NCI-H187 (cell line): ENCODE measurements around the gene GRP.

Experiments used
- DNase-seq, 2 experiments: peaks; one replicate each; lab custom pipeline; 2025; lab: John Stamatoyannopoulos, UW

The GRP gene

DNA sequence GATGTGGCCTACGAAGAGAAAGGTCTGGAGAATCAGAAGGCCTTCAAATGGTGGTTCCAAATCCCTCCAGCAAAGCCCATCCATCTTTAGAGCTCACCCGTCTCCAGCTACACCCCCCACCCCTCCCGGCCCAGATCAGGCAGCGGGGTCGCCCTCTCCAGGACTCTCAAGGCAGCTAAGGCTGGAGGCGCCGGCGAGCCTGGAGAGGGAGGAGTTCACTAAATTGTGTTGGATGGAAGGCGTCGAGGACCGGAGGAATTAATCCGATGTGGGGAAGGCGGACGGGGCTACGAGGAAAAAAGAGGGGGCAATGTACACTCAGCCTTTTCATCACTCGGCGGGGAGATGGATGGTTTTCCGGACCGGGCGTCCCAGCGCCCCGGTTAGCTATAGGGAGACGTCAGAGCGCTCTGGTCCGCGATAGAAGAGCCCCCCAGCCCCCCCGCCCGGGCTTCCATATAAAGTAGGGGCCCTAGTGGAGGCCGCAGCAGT is at the start of gene GRP:
Gene GRP, plus strand, starts transcription at position 487 of the 492 bp plus-strand sequence. CDS start 108 bp downstream, outside the sequence.
- DNase-seq = no peak

DNA sequence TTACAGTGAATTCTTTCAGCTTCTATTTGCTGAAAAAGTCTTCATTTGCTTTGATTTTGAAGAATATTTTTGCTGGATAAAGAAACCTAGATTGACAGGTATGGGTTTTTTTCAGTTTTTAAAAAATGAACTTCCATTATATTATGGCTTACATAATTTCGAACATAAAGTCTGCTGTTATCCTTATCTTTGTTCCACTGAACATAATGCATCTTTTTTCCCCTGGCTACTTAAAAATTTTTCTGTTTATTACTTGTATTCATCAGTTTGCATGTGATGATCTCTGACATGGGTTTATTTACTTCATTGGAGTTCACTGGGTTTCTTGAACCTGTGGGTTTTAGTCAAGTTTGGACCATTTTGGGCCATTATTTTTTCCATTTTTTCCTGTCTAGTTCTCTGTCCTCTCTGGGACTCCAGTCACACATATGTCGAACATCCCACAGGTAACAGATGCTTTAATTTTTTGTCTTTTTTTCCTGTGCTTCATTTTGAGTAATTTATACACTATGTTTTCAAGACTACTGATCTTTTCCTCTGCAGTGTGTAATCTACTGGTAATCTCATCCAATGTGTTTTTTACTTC is 47.2 kb upstream of the GRP start:
- DNase-seq = no peak

DNA sequence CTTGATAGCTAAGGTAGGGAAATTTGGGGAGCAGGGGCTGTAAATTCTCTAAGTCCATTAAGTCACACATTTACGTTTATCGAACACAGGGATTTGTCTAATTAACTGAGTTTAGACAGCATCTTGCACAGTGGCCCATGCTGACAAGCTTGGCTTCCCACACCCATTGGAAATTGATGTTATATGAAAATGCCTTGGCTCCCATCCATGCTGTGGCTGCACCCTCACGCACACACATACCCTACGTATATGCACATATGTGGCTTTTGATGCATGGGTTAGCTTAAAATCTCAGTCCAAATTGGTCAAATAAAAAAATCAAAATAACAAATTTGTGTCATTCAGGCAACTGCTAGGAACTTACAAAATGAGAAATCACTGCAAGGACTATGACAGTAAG is 42.5 kb upstream of the GRP start:
- no peak for DNase-seq

DNA sequence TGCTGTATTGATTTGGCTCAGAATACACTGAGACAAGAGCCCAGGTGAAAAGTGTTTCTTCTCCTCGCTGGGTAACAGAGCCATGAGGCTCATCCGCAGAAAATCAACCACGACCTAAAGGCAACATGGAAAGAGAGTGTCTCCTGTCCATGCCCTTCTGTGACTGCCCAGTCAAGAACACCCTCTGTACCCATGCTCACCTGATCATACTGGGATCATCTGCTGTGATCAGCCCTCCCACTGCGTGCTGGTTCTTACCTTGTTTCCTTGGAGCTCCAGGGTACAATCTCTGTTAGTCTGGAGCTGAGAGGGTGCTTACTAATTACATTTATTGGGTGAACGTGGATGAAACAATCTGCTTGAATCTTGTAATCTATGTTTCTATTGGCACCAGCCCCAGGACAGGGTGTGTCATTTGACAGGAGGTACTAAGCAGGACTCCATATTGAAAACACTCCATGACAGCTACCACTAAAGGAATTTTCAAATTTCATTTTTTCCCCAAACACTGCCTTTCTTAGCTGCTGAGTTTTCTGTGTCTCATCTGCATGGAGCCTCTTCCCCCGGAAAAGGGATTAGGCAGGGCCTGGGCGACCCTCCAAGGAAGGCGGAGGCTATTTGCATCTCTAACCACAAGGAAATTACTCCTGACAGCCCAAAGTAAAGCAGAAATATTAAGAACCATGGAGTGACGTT is 39.7 kb upstream of the GRP start:
- DNase-seq = no peak

DNA sequence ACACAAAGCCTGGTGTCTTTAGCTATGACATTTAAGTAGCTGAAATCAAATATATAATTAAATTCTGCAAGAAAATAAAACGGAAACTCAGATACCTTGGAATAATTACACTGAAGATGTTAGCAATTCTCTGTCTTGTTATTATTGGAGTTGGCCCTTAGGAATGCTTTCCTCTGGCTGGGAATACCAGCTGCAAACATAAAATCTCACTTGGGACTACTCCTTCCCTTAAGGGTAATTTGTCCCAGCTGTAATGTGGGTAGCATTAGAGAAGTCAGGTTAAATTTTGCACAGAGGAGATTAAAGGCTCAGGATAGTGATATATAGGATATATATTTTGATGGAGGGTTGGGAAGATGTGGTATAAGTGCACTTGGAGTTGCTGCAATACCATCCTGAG is 37.3 kb upstream of the GRP start:
- DNase-seq = no peak

DNA sequence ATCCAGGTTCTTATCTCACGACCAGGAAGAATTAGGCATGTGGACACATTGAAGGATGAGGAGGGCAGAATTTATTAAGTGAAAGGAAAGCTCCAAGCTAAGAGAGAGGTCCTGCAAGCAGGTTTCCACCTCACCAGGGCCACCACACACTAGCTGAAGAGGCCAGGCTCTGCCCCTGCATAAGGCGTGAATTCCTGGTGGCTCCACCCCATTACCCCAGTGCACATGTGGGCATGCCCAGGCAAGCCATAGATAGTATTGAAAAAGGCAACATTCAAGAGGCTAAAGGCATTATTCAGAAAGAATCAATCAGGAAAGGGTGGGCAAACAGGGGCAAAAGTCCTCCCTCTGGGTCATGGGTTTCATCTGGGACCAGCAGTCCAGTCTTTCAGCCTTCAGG is 30.9 kb upstream of the GRP start:
- no peak for DNase-seq

DNA sequence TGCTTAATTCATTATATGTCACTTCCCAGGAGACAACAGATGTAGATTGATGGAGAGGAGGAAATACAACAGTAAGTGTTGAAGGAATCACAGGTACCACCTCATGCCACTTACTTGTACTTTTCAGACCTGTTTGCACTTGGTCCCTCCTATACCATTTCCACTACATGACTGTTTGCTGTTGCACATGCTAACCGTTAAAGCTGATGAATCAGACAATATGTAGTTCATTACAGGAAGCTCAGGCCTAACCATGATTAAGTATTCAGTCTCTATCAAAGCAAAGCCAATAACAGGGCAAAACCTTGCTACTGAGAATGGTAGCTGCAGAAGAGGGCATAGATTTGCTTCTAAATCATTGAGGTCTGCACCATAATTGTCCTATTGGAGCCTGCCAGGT is 30.2 kb upstream of the GRP start:
- no peak for DNase-seq

DNA sequence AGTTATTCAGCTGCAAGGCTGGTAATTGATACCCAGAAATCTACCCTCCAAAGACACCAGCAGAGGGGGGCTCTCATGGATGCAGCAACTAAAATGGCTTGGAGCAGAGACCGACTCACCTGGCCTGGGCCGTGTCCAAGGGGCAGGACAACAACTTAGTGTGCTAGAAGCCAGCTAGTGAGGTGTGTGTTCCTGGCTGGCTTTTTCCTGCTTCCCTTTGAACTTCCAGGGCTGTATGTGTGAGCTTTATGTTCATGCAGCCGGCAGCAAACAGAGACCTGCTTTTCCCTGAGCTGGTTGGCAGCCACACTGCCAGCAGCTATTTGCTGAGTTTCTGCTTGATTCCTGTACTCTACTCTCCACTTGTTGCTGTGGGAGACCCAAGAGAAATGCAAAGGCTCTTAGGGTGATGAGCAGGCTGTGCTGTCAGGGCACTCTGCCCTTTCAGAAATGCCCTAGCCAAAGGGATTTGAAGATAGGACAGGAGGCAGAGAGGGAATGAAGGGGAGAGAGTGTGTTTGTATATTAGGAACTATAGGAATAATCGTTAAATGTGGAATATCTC is 23.7 kb upstream of the GRP start:
- no peak for DNase-seq

DNA sequence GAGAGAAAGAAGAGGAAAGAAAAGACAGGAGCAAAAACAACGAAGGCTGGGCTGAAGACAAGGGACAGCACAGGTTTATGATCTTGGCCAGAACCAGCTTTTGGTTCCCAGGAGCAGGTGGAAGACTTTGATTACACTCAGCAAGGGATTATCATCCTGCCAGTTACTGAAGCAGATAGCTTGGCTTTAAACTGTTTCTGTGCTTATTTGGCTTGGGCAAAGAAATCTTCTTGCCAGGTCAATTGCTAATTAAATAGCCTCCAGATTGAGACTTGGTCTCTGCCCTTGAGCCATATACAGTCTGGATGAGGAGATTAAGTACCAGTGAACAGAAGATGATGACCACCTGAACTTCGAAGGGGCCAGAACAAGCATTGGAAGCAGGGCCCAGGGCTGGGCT is 22.3 kb upstream of the GRP start:
- DNase-seq = no peak

DNA sequence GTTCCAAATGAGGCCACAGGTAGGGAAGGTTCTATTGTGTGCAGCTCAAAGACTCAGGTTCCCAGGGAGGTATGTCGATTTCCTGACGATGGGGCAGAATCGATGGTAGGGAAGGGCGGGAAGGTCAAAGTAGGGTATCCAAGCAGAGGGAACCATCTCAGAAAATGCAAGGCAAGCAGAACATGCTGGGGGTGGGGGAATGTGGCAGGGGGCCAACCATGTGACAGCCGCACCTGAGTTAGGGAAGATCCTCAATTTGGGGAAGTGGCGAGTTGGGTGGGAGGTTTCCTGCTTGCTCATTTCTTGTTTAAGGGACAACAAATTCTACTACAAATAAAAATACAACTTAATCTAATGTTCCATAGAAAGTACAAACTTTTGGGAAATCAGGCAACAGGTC is 21.7 kb upstream of the GRP start:
- DNase-seq = no peak

DNA sequence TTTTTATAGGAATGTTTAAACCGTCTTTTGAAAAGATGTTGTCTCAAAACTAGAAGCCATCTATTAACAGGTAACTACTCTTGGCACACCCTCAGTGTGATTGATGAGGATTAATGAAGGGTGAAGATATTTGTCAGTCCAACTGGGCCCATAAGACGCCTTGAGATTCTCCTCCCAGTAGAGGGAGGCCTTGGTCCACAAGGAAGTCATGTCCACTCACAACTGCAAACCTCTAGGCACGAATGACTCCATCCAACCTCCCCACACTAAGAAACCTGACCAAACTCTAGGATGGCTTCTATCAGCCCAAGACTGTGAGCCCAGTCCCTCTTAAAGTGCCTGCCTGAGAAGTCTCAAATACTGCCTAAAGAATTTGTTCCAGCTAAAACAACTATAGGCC is 19.2 kb upstream of the GRP start:
- DNase-seq = no peak

DNA sequence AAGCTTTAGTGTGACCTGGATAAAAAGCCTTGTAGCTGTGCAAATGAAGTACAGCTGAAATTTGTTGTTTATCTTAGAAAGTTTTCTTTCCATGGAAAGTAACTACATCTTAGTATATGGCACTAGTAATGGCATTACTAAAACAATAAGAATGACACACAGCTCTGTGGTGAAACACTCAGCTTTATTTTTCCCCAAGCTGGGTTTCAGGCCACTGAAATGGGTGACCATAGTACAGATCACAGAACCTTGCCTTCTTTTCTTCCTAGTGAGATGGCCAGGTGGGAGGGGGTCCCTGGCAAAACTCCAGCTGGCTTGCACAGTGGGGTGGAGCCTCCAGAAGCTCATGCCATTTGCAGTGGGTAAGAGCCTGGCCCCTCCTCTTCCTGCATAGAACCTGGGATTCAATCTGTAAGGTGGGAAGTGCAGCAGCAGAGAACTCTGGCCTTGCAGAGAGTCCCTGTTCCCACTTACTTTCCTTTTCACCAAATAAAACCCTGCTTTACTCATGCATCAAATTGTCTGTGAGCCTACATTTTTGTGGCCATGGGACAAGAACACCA is 17.6 kb upstream of the GRP start:
- no peak for DNase-seq

DNA sequence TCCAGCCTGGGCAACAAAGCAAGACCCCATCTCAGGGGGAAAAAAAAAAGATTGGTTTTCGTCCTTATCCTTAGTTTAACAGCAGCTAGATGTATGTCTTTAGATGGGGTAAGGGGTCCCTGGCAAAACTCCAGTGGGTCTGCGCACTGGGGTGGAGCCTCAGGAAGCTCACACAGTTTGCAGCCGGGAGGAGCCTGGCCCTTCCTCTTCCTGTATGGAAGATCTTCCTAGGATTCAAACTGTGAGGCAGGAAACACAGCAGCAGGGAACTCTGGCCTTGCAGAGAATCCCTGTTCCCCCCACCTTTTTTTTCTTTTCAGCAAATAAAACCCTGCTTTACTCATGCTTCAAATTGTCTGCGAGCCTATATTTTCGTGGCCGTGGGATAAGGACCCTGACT is 12.5 kb upstream of the GRP start:
- no peak for DNase-seq

DNA sequence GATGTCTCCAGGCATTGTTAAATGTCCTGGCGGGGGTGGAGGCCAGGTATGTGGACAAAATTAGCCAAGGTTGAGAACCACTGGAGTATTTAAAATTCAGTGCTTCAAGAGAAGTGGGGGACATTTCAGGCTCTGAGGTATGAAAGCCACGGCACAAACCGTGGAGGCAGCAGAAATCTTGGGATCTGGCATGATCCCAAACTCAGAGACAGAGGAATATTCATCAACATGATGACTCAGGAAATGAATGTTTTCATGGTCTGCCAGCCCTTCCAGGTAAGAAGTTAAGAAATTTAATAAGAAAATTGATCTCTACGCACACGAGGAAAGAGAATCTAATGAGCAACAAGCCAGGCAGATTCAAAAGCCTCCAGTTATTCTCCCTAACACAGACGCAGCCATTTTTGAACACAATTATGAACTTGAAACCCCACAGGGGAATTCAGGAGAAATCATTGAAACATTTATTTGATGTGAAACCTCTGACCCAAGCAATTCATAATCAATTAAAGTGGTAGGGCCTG is 11.3 kb upstream of the GRP start:
- no peak for DNase-seq

DNA sequence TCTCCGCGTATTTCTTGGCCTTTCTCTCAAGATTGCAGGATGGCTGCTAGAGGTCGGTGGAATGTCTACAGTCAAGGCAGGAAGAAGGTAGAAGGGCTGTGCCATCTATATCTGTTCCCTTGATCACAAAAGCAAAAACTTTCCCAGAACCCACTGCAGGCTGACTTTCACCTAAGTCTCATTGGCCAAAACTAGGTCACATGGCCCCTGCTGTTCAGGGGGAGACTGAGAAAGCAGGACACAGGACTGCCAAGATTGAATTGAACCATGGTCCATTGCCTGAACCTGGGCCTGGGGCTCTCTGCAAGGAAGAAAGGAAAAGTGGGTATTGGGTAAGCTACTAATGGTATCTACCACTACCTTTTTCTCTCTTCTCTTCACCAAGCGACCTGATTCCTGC is 9.7 kb upstream of the GRP start:
- DNase-seq = no peak

DNA sequence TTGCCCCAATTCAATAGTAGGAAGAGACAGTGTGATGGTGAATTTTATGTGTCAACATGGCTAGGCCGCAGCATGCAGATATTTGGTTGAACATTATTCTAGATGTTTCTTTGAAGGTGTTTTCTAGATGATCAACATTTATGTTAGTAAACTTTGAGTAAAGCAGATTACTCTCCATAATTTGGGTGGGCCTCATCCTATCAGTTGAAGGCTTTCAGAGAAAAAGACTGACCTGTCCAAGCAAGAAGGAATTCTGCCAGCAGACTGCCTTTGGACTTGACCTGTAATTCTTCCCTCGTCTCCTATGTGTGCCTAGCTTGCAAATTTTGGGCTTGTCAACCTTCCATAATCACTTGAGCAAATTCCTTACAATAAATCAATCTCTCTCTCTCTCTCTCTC is 8.3 kb upstream of the GRP start:
- no peak for DNase-seq

DNA sequence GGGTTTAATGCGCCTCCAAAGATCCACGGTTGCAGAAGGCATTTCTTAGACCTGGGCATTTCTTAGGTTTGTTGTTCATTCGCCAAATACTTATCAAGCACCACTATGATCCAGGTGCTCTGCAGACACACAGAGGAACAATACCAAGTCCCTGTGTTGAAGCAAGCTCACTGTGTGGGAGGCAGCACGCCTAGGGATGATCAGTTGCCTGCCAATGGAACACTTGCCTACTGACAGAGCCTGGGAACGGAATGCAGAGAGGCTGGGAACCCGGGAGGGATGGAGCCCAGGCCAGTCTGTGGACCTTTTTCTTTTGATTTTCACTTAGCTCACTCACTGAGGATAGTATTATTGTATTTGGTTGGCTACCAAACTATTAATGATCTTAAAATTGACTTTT is 1.9 kb upstream of the GRP start:
- no peak for DNase-seq

DNA sequence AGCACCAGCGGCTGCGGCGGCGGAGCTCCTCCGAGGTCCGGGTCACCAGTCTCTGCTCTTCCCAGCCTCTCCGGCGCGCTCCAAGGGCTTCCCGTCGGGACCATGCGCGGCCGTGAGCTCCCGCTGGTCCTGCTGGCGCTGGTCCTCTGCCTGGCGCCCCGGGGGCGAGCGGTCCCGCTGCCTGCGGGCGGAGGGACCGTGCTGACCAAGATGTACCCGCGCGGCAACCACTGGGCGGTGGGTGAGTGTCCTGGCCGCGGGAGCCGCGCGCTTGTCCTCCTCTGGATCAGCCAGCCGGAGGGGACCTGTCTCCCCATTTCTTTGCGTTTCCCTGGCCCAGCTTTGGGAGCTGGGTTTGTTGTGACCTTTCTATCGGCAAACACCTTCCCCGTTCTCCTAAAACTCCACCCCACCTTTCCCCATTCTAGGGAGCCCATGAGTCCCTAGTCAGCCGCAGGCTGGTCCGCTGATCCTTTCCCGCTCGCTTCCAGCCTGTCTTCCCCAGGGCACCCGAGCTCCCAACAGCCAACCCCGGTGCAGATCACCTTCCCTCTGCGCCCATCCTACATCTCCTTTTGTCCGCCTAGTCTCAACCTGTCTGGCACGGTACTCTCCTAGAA is 316 bp downstream of the GRP start:
- no peak for DNase-seq

DNA sequence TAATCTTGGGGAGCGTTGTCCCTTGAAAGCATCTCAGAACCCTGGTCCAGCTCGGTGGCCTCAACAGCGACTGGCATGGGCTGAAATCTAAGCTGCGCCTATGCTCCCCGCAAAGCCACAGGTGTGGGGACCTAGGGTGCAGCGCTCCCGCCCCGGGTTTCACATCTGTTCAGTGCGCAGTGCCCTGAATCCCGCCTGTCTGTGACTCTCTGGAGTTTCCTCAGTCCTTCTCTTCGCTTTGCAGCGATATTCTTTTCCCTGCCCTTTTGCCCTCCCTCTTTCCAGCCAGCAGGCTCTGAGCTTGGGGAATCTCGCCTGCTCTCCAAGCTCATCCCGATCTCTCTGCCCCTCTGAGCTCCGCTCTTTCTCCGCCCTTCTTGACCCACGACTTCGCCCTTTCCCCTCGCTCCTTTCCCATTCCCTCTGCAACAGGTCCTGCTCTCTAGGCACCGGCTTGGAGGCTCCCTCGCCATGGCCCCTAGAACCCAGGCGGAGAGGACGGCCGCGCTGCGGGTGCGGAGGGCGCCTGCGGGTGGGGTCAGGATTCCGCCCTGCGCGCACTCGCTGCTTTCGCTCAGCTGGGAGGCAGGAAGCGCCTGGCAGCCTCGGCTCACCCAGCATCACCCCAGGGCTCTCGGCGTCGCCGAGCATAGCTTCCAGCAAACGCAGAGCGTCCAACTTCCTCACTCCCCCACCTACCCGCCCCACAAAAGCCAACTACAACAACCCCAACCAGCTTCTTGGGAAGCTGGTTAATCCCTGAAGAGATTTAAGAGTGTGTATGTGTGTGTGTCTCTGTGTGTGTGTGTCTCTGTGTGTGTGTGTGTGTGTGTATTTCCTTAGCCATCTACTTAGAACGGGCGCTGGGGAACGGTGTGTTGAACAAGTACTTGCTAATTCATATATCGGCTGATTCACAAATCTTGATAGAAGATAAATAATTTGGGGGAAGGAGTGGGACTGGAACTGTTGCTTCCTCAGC is 1.1 kb downstream of the GRP start:
- no peak for DNase-seq

DNA sequence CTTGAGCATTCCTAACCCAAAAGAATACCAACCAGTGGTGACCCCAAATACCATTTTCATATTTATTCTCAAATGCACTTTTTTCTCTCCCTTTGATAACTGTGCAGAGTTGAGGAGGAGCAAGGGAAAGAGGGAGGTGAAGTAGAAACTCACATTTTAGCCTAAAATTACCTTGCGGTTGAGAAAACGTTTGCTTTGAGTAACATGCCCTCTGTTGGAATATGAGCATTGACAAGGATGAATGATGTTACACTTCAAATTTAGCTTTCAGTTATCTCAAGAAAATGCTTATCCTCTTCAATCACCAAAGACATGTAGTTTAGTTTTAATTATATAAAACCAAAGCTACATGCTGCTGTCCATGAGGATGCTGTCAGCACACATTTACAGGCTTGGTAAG is 2.4 kb downstream of the GRP start:
- DNase-seq = no peak

DNA sequence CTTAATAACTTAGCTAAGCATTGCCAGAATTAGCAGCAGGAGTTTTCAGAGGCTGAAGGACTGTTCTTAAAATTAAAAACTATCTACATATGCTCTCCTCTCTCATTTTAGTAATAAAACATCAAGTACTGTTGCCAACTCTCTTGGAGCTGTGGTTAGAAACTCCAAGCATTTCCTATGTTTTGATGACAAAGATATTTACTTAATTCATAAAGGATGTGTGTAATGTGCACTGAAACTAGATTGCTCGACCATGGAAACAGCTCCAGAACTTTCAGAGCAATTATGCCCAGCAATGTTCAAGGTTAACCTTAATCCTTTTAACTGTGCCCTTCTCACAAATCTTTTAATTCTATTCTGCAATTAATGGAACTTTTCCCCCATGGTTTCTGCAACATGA is 8.4 kb downstream of the GRP start:
- no peak for DNase-seq

DNA sequence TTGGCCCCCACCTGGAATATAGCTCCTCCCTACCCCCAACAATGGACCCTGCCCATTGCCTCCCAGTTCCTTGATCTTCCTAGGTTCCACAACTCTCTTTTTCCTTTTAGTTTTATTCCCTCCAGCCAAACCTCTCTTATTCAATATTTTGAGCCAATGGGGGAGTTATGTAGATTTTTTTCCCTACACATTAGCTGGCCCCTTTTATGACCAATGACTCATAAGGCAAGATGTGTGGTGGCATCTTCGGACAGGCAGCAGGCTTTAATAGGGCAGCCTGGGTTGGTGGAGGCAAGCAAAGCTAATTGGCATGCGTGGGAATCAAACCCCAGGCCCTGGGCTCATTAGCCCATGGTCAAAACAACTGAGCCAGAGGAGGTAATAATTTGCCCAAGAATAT is 9.2 kb downstream of the GRP start:
- DNase-seq = no peak
